Spleen (tissue), 11 donors: ENCODE data around the gene ZNF778. TPM values are rescaled to one million over a fixed set of nuclear protein-coding genes. Genes with fewer than 3 reads are reported as not detected.

ENCODE experiments used
- DNase-seq: peaks from one replicate; pipeline ENCODE4 v3.0.0-alpha.2; 2020
- H3K27ac ChIP-seq, 8 donors: fragments of 200-600 bp; sonication (generic) in 7 of 8; 1 replicate in 4 of 8; 2 replicates in 4 of 8; pipeline versions ENCODE4 v1.5.0 to v1.8.0; 2016 to 2021; ENCODE audit warnings: inconsistent platforms in 4 of 8, mild to moderate bottlenecking in 4 of 8, moderate library complexity in 1 of 8
- H3K27me3 ChIP-seq, 7 donors: fragments of 200-600 bp; sonication (generic) in 6 of 7; replicated peaks in 1 of 7; 1 replicate in 4 of 7; 2 replicates in 3 of 7; pipeline versions ENCODE4 v1.5.0 to v1.8.0; 2016 to 2021; ENCODE audit warnings: inconsistent platforms in 3 of 7, mild to moderate bottlenecking in 1 of 7
- H3K36me3 ChIP-seq, 6 donors: fragments of 200-600 bp; sonication (generic) in 5 of 6; 1 replicate in 4 of 6; 2 replicates in 2 of 6; pipeline versions ENCODE4 v1.5.0 to v1.8.0; 2016 to 2021; ENCODE audit warnings: inconsistent platforms in 2 of 6
- H3K4me1 ChIP-seq, 6 donors: fragments of 200-600 bp; sonication (generic) in 5 of 6; 1 replicate in 3 of 6; 2 replicates in 3 of 6; pipeline versions ENCODE4 v1.5.0 to v1.8.0; 2016 to 2021; ENCODE audit warnings: inconsistent platforms in 3 of 6
- H3K4me3 ChIP-seq, 8 donors: fragments of 200-600 bp; sonication (generic) in 7 of 8; 1 replicate in 4 of 8; 2 replicates in 4 of 8; pipeline versions ENCODE4 v1.5.0 to v1.8.0; 2016 to 2021; ENCODE audit warnings: inconsistent platforms in 4 of 8, mild to moderate bottlenecking in 4 of 8, moderate library complexity in 2 of 8
- H3K9me3 ChIP-seq, 8 donors: fragments of 200-600 bp; sonication (generic) in 7 of 8; 1 replicate in 4 of 8; 2 replicates in 4 of 8; pipeline versions ENCODE4 v1.5.0 to v1.8.0; 2016 to 2021; ENCODE audit warnings: inconsistent platforms in 4 of 8
- POLR2A ChIP-seq, 3 donors: fragments of 450-650 bp; IDR thresholded peaks; one replicate each; pipeline ENCODE4 v1.5.1; 2017; ENCODE audit warnings: antibody characterized with exemption in 3 of 3, mild to moderate bottlenecking in 1 of 3
- POLR2AphosphoS5 ChIP-seq, 3 donors: sonication (generic); formaldehyde crosslinking; IDR thresholded peaks; one replicate each; pipeline ENCODE4 v1.5.1; 2017; ENCODE audit warnings: antibody characterized with exemption in 3 of 3
- WGBS, 5 donors: extraction: QIAGEN DNeasy Blood & Tissue Kit in 3 of 5; methylation state at CpG; one replicate each; pipeline versions ENCODE4 v1.1.5 to v1.1.7; 2013 to 2018; 5-methylcytosine and 5-hydroxymethylcytosine counted together
- intact Hi-C: fragments of 100-400 bp; cut with DNase I; formaldehyde crosslinking; loops from one replicate; pipeline ENCODE4 v1.15.0; 2023; ENCODE audit warnings: low total_unique reads
- polyA plus RNA-seq, 3 donors: library from polyadenylated mRNA; stranded (reverse); fragments of 200-250 nt; gene quantifications; one replicate each; pipeline ENCODE4 v1.2.1, GENCODE V29; 2013
- total RNA-seq, 7 donors: library from RNA; depleted of rRNA in 3 of 7; stranded (reverse); fragments of >200 nt in 3 of 7; fragmentation: NEBNext Ultra II Directional in 4 of 7; extraction: Animal tissue kit (Norgen Biotek cat#: 25700) in 4 of 7; gene quantifications; one replicate each; pipeline versions ENCODE4 v1.1.0 to v1.2.1, GENCODE V29; 2016 to 2021
- TF ChIP-seq, protein P1 (sequence below), 11 experiments: fragments of 200-600 bp in 7 of 11; fragments of 450-650 bp in 4 of 11; sonication (generic) in 4 of 11; IDR thresholded peaks in 8 of 11; conservative IDR thresholded peaks in 3 of 11; 1 replicate in 7 of 11; 2 replicates in 4 of 11; pipeline versions ENCODE4 v1.4.0 to v1.8.0; 2016 to 2021; ENCODE audit warnings: antibody characterized with exemption in 11 of 11, inconsistent platforms in 4 of 11, mild to moderate bottlenecking in 1 of 11
- donor health status: healthy with polysubstance abuse.
- donor health status: DM: no; HTN: no; CAD: no; lungs with moderate emphysema.
- donor health status: DM: no; HTN: no; CAD: no.
- donor health status: Bipolar disorder and iron deficiency.
- donor health status: healthy.
- donor health status: DM: no; HTN: no; CAD: no.
- donor health status: DM: yes; HTN: yes; CAD: no.

Gene ZNF778
- total and polyA plus RNA-seq, 10 donors = 1.6 to 34.4 (median 10.7) TPM

DNA sequence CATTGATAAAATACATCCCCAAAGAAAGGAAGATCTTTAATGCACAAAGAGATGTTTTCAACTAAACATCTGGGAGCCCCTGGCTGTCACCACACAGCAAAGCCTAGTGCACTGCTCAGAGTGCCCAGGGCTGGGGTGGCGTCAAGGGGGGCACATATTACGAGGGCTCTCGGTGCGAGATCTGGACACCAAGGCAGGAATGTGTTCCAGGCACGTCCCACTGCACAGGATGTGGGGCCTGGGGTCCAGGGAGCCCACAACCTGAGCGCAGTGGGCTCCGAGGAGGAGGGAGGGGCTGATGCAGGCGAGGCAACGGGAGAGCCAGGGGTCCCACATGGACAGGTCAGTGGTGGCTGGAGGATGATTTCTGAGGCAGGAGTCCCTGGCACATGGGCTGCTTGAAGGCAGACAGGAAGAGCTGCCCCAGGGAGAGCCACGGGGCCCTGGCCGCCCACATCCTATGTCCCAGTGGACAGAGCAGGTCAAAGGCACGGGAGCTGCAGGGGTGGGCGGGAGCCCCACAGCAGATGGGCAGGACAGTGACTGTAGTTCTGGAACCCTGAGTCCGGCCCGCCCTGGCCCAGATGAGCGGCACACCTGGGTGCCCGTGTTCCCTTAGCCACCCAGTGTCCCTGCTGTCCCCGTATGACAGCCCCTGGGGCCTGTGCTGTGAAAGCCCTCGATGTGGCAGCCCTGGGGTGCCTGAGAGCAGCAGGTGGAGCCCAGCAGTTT lies 56.4 kb downstream of the ZNF778 start:
- H3K27ac ChIP-seq = no peak overlapping the region
- intact Hi-C loops = no loop called here
- H3K4me1 ChIP-seq = peaks cover 0 to 12% (median 2%) of the 10 kb centered on the region in 6 donors
- DNase-seq = no peak
- no peaks in the 10 kb centered on the region for H3K9me3 ChIP-seq
- no peaks in the 10 kb centered on the region for H3K27me3 ChIP-seq
- H3K4me3 ChIP-seq = no peak overlapping the region
- 90 to 95% (median 95%) methylated on average over 14 to 19 of the region's 19 CpGs for WGBS, 5 donors
- H3K36me3 ChIP-seq = peaks cover 0 to 100% (median 93%) of the 10 kb centered on the region in 6 donors
- TF ChIP-seq POLR2AphosphoS5 (IDR thresholded peaks at IDR 0.05) = no peak

DNA sequence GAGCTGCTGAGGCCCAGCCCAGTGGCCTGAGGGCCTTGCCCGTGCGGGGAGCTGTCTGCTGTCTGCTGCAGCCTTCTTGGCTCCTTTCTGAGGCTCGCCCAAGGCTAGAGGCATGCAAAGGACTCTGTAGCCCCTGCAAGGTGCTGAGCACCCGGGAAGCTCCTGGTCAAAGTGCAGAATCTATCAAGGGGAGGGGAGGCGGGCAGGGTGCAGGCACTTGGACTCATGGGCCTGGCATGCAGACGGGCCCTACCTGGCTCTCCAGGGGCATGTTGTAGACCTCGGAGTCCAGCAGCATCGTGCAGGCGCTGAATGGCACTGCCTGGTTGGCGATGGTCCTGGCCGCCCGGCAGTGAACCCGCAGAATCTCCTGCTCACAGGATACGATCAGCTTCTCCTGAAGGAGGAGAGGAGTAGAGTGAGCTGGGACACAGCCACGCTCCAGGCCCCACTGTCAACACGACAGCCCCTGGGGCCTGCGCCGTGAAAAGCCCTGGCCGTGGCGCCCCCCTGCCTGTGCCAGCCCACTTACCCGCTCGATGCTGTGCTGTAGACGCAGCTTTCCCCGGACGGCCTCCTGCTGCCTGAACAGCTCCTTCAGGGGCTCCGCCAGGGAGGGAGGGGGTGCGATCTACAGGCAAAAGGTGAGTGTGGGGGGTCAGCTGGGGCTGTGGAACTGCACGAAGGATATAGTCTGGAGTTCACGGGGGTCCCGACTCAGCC lies 57.2 kb downstream of the ZNF778 start:
- Histone ChIP-seq H3K4me3 (no peak overlapping the region), H3K27ac (no peak overlapping the region), H3K9me3 (no peaks in the 10 kb centered on the region), H3K4me1 (peaks cover 0 to 5% (median 1%) of the 10 kb centered on the region in 6 donors), H3K36me3 (peaks cover 0 to 99% (median 89%) of the 10 kb centered on the region in 6 donors), H3K27me3 (no peaks in the 10 kb centered on the region)
- intact Hi-C loops = no loop called here
- no peak for TF ChIP-seq POLR2A (IDR thresholded peaks at IDR 0.05)
- TF ChIP-seq POLR2AphosphoS5 (IDR thresholded peaks at IDR 0.05) = peak in 1 of 3 donors; percentile 36
- TF ChIP-seq, protein P1, sequence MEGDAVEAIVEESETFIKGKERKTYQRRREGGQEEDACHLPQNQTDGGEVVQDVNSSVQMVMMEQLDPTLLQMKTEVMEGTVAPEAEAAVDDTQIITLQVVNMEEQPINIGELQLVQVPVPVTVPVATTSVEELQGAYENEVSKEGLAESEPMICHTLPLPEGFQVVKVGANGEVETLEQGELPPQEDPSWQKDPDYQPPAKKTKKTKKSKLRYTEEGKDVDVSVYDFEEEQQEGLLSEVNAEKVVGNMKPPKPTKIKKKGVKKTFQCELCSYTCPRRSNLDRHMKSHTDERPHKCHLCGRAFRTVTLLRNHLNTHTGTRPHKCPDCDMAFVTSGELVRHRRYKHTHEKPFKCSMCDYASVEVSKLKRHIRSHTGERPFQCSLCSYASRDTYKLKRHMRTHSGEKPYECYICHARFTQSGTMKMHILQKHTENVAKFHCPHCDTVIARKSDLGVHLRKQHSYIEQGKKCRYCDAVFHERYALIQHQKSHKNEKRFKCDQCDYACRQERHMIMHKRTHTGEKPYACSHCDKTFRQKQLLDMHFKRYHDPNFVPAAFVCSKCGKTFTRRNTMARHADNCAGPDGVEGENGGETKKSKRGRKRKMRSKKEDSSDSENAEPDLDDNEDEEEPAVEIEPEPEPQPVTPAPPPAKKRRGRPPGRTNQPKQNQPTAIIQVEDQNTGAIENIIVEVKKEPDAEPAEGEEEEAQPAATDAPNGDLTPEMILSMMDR (IDR thresholded peaks at IDR 0.05 in 8 of 11, conservative IDR thresholded peaks at IDR 0.05 in 3 of 11) = no peak
- no peak for DNase-seq
- 93 to 97% (median 94%) methylated on average over 17 to 30 of the region's 30 CpGs for WGBS, 5 donors

DNA sequence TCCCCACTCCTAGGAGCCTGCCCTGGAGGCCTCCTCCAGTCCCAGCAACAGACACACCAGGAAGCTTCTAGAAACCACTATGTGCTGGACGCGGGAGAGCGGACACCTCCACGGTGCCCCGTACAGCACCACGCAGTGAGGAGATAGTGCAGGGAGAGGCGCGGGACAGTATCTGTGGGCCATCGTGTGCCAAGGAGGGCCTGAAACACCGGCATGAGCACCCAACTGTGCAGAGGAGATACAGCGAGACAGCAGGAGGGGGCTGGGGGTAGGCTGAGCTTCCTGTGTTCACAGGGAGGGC lies 57.7 kb downstream of the ZNF778 start:
- 91 to 95% (median 93%) methylated on average over 4 to 11 of the region's 11 CpGs for WGBS, 5 donors
- no peaks in the 10 kb centered on the region for H3K27me3 ChIP-seq
- TF ChIP-seq, protein P1 (IDR thresholded peaks at IDR 0.05 in 8 of 11, conservative IDR thresholded peaks at IDR 0.05 in 3 of 11) = no peak
- TF ChIP-seq POLR2AphosphoS5 (IDR thresholded peaks at IDR 0.05) = no peak
- no peak for TF ChIP-seq POLR2A (IDR thresholded peaks at IDR 0.05)
- DNase-seq = no peak
- intact Hi-C loops = no loop called here
- no peak overlapping the region for H3K4me3 ChIP-seq
- H3K9me3 ChIP-seq = no peaks in the 10 kb centered on the region
- peaks cover 0 to 99% (median 89%) of the 10 kb centered on the region in 6 donors for H3K36me3 ChIP-seq
- H3K4me1 ChIP-seq = no peaks in the 10 kb centered on the region
- no peak overlapping the region for H3K27ac ChIP-seq

DNA sequence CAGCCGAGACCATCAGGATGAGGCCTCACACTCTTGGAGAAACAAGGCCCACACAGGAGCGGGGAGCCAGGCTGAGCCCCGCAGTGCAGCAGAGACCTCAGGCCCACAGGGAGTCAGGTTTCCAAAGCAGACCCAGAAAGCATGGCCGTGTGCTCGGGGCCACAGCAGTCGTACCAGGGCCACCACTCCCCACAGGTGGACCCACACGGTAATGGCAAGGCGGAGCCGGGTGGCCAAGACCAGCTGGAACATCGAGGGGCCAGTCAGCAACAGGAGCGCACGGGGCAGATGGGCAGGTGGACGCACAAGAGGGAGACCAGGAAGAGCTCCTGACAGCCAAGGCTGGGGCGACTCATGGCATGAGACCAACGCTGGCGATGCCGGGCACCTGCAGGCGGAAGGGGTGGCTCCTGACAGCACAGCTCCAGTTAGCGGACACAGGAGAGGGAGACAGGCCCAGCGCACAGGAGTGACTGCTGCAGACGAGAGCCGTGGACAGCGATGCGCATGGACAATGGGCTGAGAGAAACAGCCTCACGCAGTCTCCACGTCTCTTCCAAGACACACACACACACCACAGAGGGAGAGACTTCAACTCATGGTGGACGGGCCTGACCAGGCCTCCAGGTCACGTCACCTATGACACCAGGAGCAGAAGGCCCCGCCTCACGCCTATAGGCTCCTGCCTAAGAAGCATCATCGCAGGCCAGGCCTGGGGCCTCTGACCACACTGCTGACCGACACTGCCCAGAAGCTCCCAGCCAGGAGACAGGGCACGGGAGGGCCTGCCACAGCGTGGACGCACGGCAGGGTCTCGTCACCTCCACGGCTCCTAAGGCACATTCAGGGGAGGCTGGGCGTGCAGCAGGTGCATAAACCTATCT lies 58.6 kb downstream of the ZNF778 start:
- Histone ChIP-seq H3K36me3 (peaks cover 0 to 99% (median 89%) of the 10 kb centered on the region in 6 donors), H3K27me3 (no peaks in the 10 kb centered on the region), H3K9me3 (no peaks in the 10 kb centered on the region), H3K4me1 (no peaks in the 10 kb centered on the region), H3K27ac (no peak overlapping the region), H3K4me3 (no peak overlapping the region)
- WGBS, 5 donors = 92 to 97% (median 94%) methylated on average over 36 to 39 of the region's 39 CpGs
- TF ChIP-seq, protein P1 (IDR thresholded peaks at IDR 0.05 in 8 of 11, conservative IDR thresholded peaks at IDR 0.05 in 3 of 11) = no peak
- TF ChIP-seq POLR2AphosphoS5 (IDR thresholded peaks at IDR 0.05) = peak in 1 of 3 donors; percentile 41
- DNase-seq = no peak
- intact Hi-C loops = no loop called here
